Brain microvascular endothelial cell (primary cell): ENCODE results near the gene APOLD1.
A peak's percentile ranks its signal among the peaks of the same experiment; 100 is the strongest.

Experiments used
- DNase-seq: peaks from one replicate; pipeline ENCODE4 v3.0.0-alpha.2; 2020
- H3K27ac ChIP-seq: fragments of 250-450 bp; sonication (Bioruptor Pico); 2 replicates; pipeline ENCODE4 v1.5.1; 2020; ENCODE audit warnings: mild to moderate bottlenecking, moderate library complexity
- H3K27me3 ChIP-seq: fragments of 250-450 bp; sonication (Bioruptor Pico); replicated peaks from 2 replicates; pipeline ENCODE4 v1.5.1; 2020; ENCODE audit warnings: mild to moderate bottlenecking
- H3K36me3 ChIP-seq: fragments of 250-450 bp; sonication (Bioruptor Pico); replicated peaks from 2 replicates; pipeline ENCODE4 v1.5.1; 2020; ENCODE audit warnings: mild to moderate bottlenecking
- H3K4me3 ChIP-seq: 2 replicates; pipeline ENCODE4 v1.5.1; 2011; ENCODE audit warnings: low read depth, mild to moderate bottlenecking, control low read depth, low read length, moderate library complexity
- in situ Hi-C: cut with HindIII; loops from 2 replicates; pipeline ENCODE4 v1.10.0; 2017; ENCODE audit warnings: low sequenced_read_pairs, low pct_ligation_motif_present
- TF ChIP-seq, protein P1 (sequence below): IDR thresholded peaks from 2 replicates; pipeline ENCODE4 v1.5.1; 2011; ENCODE audit warnings: low read depth, mild to moderate bottlenecking, moderate library complexity, low read length, control low read depth, inconsistent platforms; ENCODE audit errors: missing control alignments

Gene APOLD1

GRCh38 chr12:12788131-12788530 is 2.7 kb downstream of the APOLD1 start:
- in situ Hi-C loops, result no loop called here
- Histone ChIP-seq H3K27me3 (no peaks in the 10 kb centered on the region), H3K36me3 (no peaks in the 10 kb centered on the region), H3K4me3 (no peak overlapping the region), H3K27ac (no peak overlapping the region)
- no peak for DNase-seq
- TF ChIP-seq, protein P1, sequence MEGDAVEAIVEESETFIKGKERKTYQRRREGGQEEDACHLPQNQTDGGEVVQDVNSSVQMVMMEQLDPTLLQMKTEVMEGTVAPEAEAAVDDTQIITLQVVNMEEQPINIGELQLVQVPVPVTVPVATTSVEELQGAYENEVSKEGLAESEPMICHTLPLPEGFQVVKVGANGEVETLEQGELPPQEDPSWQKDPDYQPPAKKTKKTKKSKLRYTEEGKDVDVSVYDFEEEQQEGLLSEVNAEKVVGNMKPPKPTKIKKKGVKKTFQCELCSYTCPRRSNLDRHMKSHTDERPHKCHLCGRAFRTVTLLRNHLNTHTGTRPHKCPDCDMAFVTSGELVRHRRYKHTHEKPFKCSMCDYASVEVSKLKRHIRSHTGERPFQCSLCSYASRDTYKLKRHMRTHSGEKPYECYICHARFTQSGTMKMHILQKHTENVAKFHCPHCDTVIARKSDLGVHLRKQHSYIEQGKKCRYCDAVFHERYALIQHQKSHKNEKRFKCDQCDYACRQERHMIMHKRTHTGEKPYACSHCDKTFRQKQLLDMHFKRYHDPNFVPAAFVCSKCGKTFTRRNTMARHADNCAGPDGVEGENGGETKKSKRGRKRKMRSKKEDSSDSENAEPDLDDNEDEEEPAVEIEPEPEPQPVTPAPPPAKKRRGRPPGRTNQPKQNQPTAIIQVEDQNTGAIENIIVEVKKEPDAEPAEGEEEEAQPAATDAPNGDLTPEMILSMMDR, result no peak

GRCh38 chr12:12788675-12789368 is 3.4 kb downstream of the APOLD1 start:
- H3K27me3 ChIP-seq, result no peaks in the 10 kb centered on the region
- no peaks in the 10 kb centered on the region for H3K36me3 ChIP-seq
- DNase-seq, result no peak
- H3K4me3 ChIP-seq, result no peak overlapping the region
- in situ Hi-C loops, result no loop called here
- TF ChIP-seq, protein P1, result peak; percentile 73
- H3K27ac ChIP-seq, result no peak overlapping the region

GRCh38 chr12:12790956-12791355 is 5.5 kb downstream of the APOLD1 start:
- TF ChIP-seq, protein P1, result no peak
- in situ Hi-C loops, result no loop called here
- Histone ChIP-seq H3K27me3 (no peaks in the 10 kb centered on the region), H3K4me3 (no peak overlapping the region), H3K27ac (no peak overlapping the region), H3K36me3 (no peaks in the 10 kb centered on the region)
- no peak for DNase-seq

DNA sequence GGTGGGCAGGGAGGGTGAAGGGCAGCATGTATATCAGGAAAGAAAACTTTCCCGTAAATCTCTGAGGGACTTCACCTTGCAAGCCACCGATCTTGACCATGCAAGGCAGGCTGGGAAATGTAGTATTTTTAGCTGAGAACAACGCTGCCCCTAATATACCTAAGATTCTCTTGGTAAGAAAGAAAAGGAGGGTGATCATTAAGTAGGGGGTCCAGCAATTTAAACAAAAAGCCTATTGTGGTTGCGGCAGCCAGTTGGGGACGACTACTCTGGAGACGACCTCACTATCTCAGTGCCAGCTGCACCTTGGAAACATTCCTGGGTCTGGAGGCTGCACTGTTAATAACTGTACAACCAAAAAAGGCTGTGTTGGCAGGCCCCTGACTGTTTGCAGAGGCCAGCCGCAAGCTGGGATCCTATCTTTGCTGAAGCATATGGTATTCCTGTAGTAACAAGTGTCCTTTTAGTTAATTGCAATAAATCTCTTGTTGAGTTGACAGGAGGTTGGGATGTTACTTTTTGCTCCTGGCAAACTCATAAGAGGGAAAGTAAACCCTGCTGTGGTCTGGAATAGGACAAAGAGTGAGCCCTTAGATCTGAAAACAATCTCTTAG is 6.4 kb downstream of the APOLD1 start:
- Histone ChIP-seq H3K27ac (no peak overlapping the region), H3K4me3 (no peak overlapping the region), H3K36me3 (no peaks in the 10 kb centered on the region), H3K27me3 (no peaks in the 10 kb centered on the region)
- TF ChIP-seq, protein P1, result no peak
- in situ Hi-C loops, result no loop called here
- DNase-seq, result no peak

DNA sequence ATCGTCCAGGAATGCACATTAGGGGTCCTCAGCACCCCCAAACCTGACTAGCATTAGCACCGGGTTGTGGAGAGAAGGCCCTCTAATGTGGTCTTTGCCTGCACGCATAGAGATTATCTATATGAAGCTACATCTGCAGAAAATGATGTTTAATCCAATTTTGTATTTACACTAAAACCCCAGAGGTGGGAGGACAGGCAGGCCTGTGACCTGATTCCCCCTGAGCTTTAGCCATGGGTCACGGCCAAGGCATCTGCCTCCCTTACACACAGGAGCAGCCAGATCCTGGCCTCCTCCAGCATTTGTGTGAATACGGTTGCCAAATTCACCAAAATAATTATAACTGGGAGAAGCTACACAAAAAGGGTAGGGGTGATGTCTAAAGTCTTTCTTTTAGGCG is 7.0 kb downstream of the APOLD1 start:
- in situ Hi-C loops, result no loop called here
- Histone ChIP-seq H3K27ac (no peak overlapping the region), H3K36me3 (no peaks in the 10 kb centered on the region), H3K27me3 (no peaks in the 10 kb centered on the region), H3K4me3 (no peak overlapping the region)
- DNase-seq, result no peak
- TF ChIP-seq, protein P1, result no peak

GRCh38 chr12:12794686-12795085 is 9.2 kb downstream of the APOLD1 start:
- TF ChIP-seq, protein P1, result no peak
- H3K27me3 ChIP-seq, result no peaks in the 10 kb centered on the region
- DNase-seq, result no peak
- no peak overlapping the region for H3K4me3 ChIP-seq
- no peaks in the 10 kb centered on the region for H3K36me3 ChIP-seq
- in situ Hi-C loops, result no loop called here
- H3K27ac ChIP-seq, result no peak overlapping the region
